SK-N-SH treated with all-trans-retinoic acid at 6 μM for 48 hours (cell line): Measurements from ENCODE around the gene ALOX15B.

Experiments used
- ATAC-seq: fragments of 200-7000 bp; cut with Tn5 transposase; 3 replicates; pipeline ENCODE4 v1.9.1; 2020; ENCODE audit warnings: mild to moderate bottlenecking, moderate library complexity
- ARNTL ChIP-seq: fragments of 450-650 bp; formaldehyde crosslinking; IDR thresholded peaks from 2 replicates; pipeline ENCODE4 v1.5.0; 2020; ENCODE audit warnings: low read depth, mild to moderate bottlenecking, moderate library complexity, borderline replicate concordance
- CSDC2 ChIP-seq: fragments of 250-450 bp; sonication (Bioruptor Pico); IDR thresholded peaks from 2 replicates; pipeline ENCODE4 v1.5.0; 2020; ENCODE audit warnings: mild to moderate bottlenecking, moderate library complexity
- ESRRG ChIP-seq: fragments of 250-450 bp; sonication (Bioruptor Pico); IDR thresholded peaks from 2 replicates; pipeline ENCODE4 v1.6.1; 2021; ENCODE audit warnings: mild to moderate bottlenecking
- GLIS3 ChIP-seq: fragments of 250-450 bp; sonication (Bioruptor Pico); IDR thresholded peaks from 2 replicates; pipeline ENCODE4 v1.5.0; 2020; ENCODE audit warnings: mild to moderate bottlenecking, moderate library complexity
- ISL1 ChIP-seq: fragments of 250-450 bp; sonication (Bioruptor Pico); IDR thresholded peaks from 2 replicates; pipeline ENCODE4 v2.1.2; 2022; ENCODE audit warnings: mild to moderate bottlenecking, moderate library complexity
- OSR1 ChIP-seq: fragments of 250-450 bp; sonication (Bioruptor Pico); IDR thresholded peaks from 2 replicates; pipeline ENCODE4 v1.8.0; 2022; ENCODE audit warnings: moderate library complexity, mild to moderate bottlenecking, inconsistent platforms
- RARB ChIP-seq: fragments of 250-450 bp; sonication (Bioruptor Pico); IDR thresholded peaks from 2 replicates; pipeline ENCODE4 v1.8.0; 2021; ENCODE audit warnings: mild to moderate bottlenecking, moderate library complexity
- SNAI2 ChIP-seq: fragments of 250-450 bp; sonication (Bioruptor Pico); IDR thresholded peaks from 2 replicates; pipeline ENCODE4 v1.5.0; 2020; ENCODE audit warnings: mild to moderate bottlenecking, moderate library complexity
- TCF4 ChIP-seq: fragments of 250-450 bp; sonication (Bioruptor Pico); IDR thresholded peaks from 2 replicates; pipeline ENCODE4 v1.8.0; 2021; ENCODE audit warnings: mild to moderate bottlenecking, moderate library complexity, borderline replicate concordance
- TOX ChIP-seq: fragments of 250-450 bp; sonication (Bioruptor Pico); IDR thresholded peaks from 2 replicates; pipeline ENCODE4 v1.8.0; 2021; ENCODE audit warnings: mild to moderate bottlenecking, moderate library complexity, borderline replicate concordance
- ZC3H10 ChIP-seq: fragments of 250-450 bp; sonication (Bioruptor Pico); IDR thresholded peaks from 2 replicates; pipeline ENCODE4 v1.5.1; 2021; ENCODE audit warnings: mild to moderate bottlenecking, moderate library complexity
- ZFP30 ChIP-seq: fragments of 450-650 bp; formaldehyde crosslinking; IDR thresholded peaks from 2 replicates; pipeline ENCODE4 v1.5.0; 2022; ENCODE audit warnings: mild to moderate bottlenecking, moderate library complexity
- ZNF70 ChIP-seq: fragments of 450-650 bp; formaldehyde crosslinking; IDR thresholded peaks from 2 replicates; pipeline ENCODE4 v1.5.0; 2020; ENCODE audit warnings: mild to moderate bottlenecking, moderate library complexity
- TF ChIP-seq, protein P1 (sequence below): fragments of 250-450 bp; sonication (Bioruptor Pico); IDR thresholded peaks from 2 replicates; pipeline ENCODE4 v1.8.0; 2020; ENCODE audit warnings: mild to moderate bottlenecking, moderate library complexity, borderline replicate concordance
- TF ChIP-seq, protein P2 (sequence below): fragments of 250-450 bp; sonication (Bioruptor Pico); IDR thresholded peaks from 2 replicates; pipeline ENCODE4 v1.5.0; 2020; ENCODE audit warnings: mild to moderate bottlenecking, moderate library complexity
- TF ChIP-seq, protein P3 (sequence below): fragments of 250-450 bp; sonication (Bioruptor Pico); IDR thresholded peaks from 2 replicates; pipeline ENCODE4 v1.5.1; 2021; ENCODE audit warnings: mild to moderate bottlenecking, moderate library complexity
- TF ChIP-seq, protein P4 (sequence below): fragments of 250-450 bp; sonication (Bioruptor Pico); IDR thresholded peaks from 2 replicates; pipeline ENCODE4 v1.8.0; 2021; ENCODE audit warnings: low read depth, mild to moderate bottlenecking, moderate library complexity, borderline replicate concordance

The ALOX15B gene

DNA sequence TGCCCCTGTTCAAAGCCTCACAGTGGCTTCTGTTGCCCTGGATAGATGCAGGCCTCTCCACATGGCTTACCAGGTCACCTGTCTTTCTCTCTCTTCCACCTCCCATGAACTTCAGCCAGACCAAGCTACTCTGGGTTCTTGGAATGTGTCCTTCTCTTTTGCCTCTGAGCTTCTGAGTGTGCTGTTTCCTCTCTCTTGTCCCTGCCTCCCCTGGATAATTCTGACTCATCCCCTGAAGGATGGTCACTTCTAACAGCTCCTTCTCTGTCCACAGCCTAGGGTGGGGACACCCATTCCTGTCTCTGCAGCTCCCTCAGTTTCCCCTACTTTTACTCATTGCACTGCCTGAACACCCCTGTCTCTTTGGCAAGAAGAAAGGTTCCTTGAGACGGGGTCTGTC is 33.5 kb upstream of the ALOX15B start:
- peak; percentile 58 for ATAC-seq
- TF ChIP-seq, protein P1, sequence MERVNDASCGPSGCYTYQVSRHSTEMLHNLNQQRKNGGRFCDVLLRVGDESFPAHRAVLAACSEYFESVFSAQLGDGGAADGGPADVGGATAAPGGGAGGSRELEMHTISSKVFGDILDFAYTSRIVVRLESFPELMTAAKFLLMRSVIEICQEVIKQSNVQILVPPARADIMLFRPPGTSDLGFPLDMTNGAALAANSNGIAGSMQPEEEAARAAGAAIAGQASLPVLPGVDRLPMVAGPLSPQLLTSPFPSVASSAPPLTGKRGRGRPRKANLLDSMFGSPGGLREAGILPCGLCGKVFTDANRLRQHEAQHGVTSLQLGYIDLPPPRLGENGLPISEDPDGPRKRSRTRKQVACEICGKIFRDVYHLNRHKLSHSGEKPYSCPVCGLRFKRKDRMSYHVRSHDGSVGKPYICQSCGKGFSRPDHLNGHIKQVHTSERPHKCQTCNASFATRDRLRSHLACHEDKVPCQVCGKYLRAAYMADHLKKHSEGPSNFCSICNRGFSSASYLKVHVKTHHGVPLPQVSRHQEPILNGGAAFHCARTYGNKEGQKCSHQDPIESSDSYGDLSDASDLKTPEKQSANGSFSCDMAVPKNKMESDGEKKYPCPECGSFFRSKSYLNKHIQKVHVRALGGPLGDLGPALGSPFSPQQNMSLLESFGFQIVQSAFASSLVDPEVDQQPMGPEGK (CRISPR knock-in tag): no peak
- TF ChIP-seq TOX (CRISPR knock-in tag) (no peak), ZNF70 (CRISPR knock-in tag) (no peak), GLIS3 (CRISPR knock-in tag) (no peak), CSDC2 (CRISPR knock-in tag) (no peak), RARB (CRISPR knock-in tag) (no peak), ZC3H10 (CRISPR knock-in tag) (no peak), ISL1 (no peak), SNAI2 (CRISPR knock-in tag) (no peak), TCF4 (CRISPR knock-in tag) (no peak)
- TF ChIP-seq, protein P2, sequence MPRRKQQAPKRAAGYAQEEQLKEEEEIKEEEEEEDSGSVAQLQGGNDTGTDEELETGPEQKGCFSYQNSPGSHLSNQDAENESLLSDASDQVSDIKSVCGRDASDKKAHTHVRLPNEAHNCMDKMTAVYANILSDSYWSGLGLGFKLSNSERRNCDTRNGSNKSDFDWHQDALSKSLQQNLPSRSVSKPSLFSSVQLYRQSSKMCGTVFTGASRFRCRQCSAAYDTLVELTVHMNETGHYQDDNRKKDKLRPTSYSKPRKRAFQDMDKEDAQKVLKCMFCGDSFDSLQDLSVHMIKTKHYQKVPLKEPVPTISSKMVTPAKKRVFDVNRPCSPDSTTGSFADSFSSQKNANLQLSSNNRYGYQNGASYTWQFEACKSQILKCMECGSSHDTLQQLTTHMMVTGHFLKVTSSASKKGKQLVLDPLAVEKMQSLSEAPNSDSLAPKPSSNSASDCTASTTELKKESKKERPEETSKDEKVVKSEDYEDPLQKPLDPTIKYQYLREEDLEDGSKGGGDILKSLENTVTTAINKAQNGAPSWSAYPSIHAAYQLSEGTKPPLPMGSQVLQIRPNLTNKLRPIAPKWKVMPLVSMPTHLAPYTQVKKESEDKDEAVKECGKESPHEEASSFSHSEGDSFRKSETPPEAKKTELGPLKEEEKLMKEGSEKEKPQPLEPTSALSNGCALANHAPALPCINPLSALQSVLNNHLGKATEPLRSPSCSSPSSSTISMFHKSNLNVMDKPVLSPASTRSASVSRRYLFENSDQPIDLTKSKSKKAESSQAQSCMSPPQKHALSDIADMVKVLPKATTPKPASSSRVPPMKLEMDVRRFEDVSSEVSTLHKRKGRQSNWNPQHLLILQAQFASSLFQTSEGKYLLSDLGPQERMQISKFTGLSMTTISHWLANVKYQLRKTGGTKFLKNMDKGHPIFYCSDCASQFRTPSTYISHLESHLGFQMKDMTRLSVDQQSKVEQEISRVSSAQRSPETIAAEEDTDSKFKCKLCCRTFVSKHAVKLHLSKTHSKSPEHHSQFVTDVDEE (CRISPR knock-in tag): no peak

DNA sequence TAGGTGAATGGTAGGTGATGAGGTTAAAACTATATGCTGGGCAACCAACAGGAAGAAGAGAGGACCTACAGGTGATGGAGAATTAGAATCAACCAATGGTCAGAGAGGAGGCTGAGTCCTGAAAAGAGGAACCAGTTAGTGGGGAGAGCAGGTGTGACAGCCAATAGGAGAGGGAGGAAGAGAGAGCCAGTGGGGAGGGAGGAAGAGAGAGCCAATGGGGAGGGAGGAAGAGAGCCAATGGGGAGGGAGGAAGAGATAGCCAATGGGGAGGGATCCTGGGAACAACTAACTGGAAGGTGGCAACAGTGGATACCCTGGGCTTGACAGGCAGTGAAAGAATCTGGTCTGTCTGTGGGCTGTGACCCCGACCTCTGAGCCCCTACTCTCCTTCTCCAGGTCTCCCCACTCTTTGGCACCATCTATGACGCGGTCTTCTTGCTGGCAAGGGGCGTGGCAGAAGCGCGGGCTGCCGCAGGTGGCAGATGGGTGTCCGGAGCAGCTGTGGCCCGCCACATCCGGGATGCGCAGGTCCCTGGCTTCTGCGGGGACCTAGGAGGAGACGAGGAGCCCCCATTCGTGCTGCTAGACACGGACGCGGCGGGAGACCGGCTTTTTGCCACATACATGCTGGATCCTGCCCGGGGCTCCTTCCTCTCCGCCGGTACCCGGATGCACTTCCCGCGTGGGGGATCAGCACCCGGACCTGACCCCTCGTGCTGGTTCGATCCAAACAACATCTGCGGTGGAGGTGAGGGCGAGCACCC is 32.7 kb upstream of the ALOX15B start:
- TF ChIP-seq OSR1 (CRISPR knock-in tag) (no peak), ZNF70 (CRISPR knock-in tag) (no peak), CSDC2 (CRISPR knock-in tag) (no peak), ZC3H10 (CRISPR knock-in tag) (no peak), RARB (CRISPR knock-in tag) (no peak), SNAI2 (CRISPR knock-in tag) (no peak), ISL1 (no peak), GLIS3 (CRISPR knock-in tag) (no peak), ZFP30 (CRISPR knock-in tag) (no peak), TOX (CRISPR knock-in tag) (no peak), ESRRG (CRISPR knock-in tag) (no peak), ARNTL (no peak), TCF4 (CRISPR knock-in tag) (no peak)
- TF ChIP-seq, protein P1 (CRISPR knock-in tag): no peak
- TF ChIP-seq, protein P2 (CRISPR knock-in tag): no peak
- TF ChIP-seq, protein P3, sequence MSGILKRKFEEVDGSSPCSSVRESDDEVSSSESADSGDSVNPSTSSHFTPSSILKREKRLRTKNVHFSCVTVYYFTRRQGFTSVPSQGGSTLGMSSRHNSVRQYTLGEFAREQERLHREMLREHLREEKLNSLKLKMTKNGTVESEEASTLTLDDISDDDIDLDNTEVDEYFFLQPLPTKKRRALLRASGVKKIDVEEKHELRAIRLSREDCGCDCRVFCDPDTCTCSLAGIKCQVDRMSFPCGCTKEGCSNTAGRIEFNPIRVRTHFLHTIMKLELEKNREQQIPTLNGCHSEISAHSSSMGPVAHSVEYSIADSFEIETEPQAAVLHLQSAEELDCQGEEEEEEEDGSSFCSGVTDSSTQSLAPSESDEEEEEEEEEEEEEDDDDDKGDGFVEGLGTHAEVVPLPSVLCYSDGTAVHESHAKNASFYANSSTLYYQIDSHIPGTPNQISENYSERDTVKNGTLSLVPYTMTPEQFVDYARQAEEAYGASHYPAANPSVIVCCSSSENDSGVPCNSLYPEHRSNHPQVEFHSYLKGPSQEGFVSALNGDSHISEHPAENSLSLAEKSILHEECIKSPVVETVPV: no peak
- TF ChIP-seq, protein P4, sequence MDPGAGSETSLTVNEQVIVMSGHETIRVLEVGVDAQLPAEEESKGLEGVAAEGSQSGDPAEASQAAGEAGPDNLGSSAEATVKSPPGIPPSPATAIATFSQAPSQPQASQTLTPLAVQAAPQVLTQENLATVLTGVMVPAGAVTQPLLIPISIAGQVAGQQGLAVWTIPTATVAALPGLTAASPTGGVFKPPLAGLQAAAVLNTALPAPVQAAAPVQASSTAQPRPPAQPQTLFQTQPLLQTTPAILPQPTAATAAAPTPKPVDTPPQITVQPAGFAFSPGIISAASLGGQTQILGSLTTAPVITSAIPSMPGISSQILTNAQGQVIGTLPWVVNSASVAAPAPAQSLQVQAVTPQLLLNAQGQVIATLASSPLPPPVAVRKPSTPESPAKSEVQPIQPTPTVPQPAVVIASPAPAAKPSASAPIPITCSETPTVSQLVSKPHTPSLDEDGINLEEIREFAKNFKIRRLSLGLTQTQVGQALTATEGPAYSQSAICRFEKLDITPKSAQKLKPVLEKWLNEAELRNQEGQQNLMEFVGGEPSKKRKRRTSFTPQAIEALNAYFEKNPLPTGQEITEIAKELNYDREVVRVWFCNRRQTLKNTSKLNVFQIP: no peak
- ATAC-seq: peak; percentile 22; the same call in 2 of the 3 replicates
